NCI-H1048 (cell line): ENCODE measurements around the gene TNFAIP3.
"Not testable (repeated sequence)": the region's sequence is repeated elsewhere in the genome, so short reads cannot be mapped to it uniquely, and the experiment has no call there.

Source experiments
- DNase-seq: peaks from one replicate; lab custom pipeline; 2025; lab: John Stamatoyannopoulos, UW

TNFAIP3 gene

DNA sequence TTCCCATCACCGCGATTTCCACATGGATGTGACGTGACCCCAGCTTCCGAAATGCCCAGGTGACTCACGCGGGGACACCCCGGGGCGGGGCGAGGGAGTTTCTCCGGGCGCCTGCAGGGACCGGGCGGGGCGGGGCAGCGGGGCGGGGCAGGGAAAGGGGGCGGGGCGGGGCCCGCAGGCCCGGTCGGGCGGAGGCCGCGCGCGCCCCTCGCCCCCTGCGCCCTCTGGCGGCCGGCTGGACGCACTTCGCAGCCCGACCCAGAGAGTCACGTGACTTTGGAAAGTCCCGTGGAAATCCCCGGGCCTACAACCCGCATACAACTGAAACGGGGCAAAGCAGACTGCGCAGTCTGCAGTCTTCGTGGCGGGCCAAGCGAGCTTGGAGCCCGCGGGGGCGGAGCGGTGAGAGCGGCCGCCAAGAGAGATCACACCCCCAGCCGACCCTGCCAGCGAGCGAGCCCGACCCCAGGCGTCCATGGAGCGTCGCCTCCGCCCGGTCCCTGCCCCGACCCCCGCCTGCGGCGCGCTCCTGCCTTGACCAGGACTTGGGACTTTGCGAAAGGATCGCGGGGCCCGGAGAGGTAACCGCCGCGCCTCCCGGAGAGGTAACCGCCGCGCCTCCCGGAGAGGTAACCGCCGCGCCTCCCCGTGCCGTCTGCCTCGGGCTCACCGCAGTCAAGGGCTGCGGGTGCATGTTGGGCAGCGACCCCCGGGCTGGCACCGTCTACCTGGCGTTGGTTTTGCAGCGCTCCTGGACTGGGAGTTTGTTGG lies at the start of gene TNFAIP3:
TNFAIP3 (plus strand) TSS at position 346 of the 771 bp plus-strand sequence. CDS start 3,969 bp downstream, outside the sequence.
- DNase-seq = peak; percentile 75

- no peak for DNase-seq
Observed at GRCh38 chr6:137818440-137818839, 48.6 kb upstream of the TNFAIP3 start.

- DNase-seq = no peak
Observed at GRCh38 chr6:137819740-137820139, 47.3 kb upstream of the TNFAIP3 start.

GRCh38 chr6:137820425-137820824 lies 46.6 kb upstream of the TNFAIP3 start:
- no peak for DNase-seq

GRCh38 chr6:137820952-137821351 lies 46.1 kb upstream of the TNFAIP3 start:
- no peak for DNase-seq

- no peak for DNase-seq
Observed at GRCh38 chr6:137821491-137821890, 45.6 kb upstream of the TNFAIP3 start.

DNA sequence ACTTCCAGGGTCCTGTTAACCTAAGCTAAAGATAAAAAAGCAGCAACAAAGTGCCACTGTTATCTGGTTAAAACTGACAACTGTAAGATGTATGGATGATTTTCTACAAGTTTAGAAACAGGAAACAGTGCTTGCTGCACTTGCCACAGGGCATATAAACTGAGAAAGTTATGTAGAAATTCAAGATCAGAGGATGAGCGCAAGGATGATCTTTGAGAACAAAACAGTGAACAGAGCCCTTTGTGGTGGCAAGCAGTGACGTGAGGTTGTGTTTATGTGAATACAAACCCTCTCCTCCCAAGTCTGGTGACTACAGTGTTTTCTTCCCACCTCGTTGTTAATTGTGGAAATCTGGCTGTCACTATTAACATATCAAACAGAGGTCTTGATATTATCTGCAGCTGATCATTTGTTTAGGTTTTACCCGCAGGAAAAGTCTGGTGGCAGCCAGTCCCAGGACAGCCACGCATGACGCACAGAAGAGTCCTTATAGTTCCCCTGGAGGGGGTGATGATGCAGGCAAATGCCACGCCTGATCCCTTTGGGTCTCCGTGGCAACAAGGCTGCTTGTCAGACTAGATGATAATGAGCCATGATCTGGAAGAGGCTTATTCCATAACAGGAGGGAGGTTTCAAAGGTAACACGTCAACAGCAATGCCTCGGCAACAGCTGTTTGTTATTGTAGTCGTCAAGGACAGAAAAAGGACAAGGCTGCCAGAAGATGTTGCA lies 43.1 kb upstream of the TNFAIP3 start:
- DNase-seq = no peak

GRCh38 chr6:137824556-137824879 lies 42.5 kb upstream of the TNFAIP3 start:
- no peak for DNase-seq

DNA sequence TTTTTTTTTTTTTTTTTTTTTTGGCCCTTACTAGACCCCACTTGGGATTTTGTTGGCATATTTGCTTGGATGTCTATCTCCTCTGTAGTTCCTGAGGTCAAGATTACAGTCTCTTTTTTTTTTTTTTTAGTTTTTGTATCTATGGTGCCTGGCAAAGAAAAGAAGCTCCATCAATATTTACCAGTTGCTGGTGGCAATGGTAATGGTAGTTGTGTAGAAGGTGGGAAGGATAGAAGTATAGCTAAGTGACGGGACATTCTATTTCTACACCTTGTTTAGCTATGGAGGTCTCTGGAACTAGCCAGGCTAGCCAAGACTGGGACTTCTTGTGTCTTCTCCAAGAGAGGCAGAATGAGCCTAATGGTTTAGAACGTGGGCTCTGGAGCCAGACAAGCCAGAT lies 42.2 kb upstream of the TNFAIP3 start:
- no peak for DNase-seq

DNA sequence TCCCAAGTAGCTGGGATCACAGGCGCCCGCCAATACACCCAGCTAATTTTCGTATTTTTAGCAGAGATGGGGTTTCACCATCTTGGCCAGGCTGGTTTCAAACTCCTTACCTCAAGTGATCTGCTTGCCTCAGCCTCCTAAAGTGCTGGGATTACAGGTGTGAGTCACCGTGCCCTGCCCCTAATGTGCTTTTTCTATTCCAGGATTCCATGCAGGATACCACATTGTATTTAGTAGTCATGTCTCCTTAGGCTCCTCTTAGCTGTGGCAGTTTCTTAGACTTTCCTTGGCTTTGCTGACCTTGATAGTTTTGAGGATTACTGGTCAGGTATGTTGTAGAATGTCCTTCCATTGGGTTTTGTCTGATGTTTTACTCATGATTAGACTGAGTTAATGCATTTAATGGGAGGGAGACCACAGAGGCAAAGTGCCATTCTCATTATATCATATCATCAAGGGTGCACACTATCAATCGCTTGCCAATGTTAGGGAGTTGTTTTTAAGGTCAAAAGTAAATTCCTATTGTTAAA lies 39.6 kb upstream of the TNFAIP3 start:
- DNase-seq = no peak

- DNase-seq = no peak
Observed at GRCh38 chr6:137827977-137828810, 38.9 kb upstream of the TNFAIP3 start.

DNA sequence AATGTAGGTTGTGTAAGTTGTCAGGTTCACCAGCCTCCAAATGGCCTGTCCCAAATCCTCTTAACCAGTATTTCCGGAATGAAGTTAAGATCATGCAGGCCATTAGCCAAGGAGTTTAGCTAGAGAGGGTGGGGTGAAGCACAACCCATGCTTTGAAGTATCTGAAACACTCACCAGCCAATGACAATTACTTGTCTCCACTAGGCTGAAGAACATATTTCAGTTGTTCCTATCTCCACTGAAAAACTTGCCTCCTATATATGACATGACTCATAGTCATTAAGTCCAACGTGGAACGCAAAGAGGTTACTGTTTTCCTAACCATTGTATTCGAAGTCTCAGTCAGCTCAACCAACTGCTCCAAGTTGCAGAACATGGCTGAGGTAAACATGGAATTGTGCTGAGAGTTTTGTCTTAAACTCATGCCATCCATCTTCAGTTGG lies 37.4 kb upstream of the TNFAIP3 start:
- DNase-seq = no peak

- no peak for DNase-seq
Observed at GRCh38 chr6:137830511-137830911, 36.5 kb upstream of the TNFAIP3 start.

DNA sequence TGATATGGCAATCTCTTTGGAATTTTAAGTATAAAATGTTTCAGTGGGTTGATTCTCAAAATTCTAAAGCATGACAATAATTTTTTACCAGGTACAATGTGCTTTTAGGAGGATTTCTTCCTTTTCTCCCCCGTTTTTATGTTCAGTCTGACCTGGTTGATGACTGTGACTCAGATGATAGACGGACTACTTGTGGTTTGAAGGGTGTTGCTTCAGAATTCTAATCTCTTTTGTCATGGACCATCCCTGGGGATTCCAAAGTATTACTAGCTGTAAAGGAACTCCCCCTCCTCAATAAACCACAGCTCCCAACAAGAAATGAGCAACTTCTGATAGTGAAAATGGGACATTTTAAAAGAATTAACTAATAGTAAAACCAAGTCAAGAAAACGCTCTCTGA lies 34.9 kb upstream of the TNFAIP3 start:
- DNase-seq = no peak

GRCh38 chr6:137834508-137834907 lies 32.6 kb upstream of the TNFAIP3 start:
- DNase-seq = no peak

DNA sequence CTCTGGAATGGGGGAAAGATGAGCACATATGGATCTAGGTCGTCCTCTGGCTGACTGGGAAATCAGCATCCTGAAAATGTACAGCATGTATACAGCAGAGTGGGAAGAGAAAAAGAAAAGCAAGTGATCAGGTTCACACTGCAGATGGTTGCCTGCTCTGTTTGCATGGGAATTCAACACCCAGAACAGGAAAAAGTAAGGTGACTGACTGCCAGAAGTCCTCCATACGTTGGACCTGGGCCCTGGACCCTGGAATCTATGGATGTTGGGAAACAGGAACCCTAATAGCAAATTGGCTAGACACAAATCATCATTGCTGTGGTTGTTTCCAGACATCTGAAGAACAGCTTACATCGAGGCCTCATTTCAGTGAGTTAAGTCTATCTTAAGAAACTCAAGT lies 30.3 kb upstream of the TNFAIP3 start:
- no peak for DNase-seq

DNA sequence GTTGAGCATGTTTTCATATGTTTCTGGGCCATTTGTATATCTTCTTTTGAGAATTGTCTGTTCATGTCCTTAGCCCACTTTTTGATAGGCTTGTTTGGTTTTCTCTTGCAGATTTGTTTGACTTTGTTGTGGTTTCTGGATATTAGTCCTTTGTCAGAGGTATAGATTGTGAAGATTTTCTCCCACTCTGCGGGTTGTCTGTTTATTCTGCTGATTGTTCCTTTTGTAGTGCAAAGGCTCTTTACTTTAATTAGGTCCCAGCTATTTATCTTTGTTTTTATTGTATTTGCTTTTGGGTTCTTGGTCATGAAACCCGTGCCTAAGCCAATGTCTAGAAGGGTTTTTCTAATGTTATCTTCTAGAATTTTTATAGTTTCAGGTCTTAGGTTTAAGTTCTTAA lies 29.0 kb upstream of the TNFAIP3 start:
- not testable (repeated sequence) for DNase-seq

DNA sequence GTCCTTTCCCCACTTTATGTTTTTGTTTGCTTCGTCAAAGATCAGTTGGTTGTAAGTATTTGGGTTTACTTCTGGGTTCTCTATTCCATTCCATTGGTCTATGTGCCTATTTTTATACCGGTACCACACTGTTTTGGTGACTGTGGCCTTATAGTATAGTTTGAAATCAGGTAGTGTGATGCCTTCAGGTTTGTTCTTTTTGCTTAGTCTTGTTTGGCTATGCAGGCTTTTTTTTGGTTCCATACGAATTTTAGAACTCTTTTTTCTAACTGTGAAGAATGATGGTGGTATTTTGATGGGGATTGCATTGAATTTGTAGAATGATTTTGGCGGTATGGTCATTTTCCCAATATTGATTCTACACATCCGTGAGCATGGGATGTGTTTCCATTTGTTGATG lies 28.5 kb upstream of the TNFAIP3 start:
- not testable (repeated sequence) for DNase-seq

DNA sequence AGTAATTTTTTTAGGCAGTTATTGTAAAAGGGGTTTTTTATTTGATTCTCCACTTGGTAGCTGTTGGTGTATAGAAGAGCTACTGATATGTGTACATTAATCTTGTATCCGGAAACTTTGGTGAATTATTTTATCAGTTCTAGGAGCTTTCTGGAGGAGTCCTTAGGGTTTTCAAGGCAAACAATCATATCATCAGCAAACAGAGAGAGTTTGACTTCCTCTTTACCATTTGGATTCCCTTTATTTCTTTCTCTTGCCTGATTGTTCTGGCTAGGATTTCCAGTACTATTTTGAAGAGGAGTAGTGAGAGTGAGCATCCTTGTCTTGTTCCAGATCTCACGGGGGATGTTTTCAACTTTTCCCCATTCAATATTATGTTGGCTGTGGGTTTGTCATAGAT lies 28.0 kb upstream of the TNFAIP3 start:
- no peak for DNase-seq

DNA sequence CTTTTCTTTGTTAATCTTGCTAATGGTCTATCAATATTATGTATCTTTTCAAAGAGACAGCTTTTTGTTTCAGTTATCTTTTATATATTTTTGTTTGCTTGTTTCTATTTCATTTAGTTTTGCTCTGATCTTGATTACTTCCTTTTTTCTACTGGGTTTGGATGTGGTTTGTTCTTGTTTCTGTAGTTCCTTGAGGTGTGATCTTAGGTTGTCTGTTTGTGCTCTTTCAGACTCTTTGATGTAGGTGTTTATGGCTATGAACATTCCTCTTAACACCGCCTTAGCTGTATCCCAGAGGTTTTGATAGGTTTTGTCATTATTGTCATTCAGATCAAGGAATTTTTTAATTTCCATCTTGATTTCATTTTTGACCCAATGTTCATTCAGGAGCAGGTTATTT lies 26.8 kb upstream of the TNFAIP3 start:
- no peak for DNase-seq

DNA sequence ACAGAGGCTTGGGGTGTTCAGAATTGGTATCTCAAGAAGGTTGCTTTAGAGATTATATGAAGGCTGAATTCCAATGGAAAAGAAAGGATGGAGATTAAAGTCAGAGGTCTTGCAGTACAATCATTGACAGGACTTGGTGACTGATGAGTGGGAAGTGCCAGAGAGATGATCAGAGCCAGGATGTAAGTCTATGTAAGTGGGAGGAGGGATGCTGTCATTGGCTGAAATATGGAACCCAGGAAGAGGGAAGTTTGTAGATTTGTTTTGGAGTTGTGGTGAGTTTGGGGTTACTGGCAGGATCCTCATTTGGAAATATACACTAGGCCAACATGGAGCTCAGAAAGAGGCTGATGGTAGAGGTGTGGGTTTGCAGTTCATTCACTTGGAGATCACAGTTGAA lies 23.8 kb upstream of the TNFAIP3 start:
- no peak for DNase-seq

- not testable (repeated sequence) for DNase-seq
Observed at GRCh38 chr6:137844327-137844726, 22.7 kb upstream of the TNFAIP3 start.
